ENCODE results near the gene CBLL1. TPM values are rescaled to one million over a fixed set of nuclear protein-coding genes. Genes with fewer than 3 reads are reported as not detected.

CBLL1 gene
- total and polyA plus RNA-seq, 2 of the 4 experiments (the other 2 are of a cell fraction): 15.6 to 19.0 TPM

GRCh38 chr7:107788662-107789061 is 44.7 kb downstream of the CBLL1 start:
- H4K20me1 ChIP-seq (ENCODE audit: insufficient read depth, low read length): no peaks in the 10 kb centered on the region
- intact Hi-C loops (cut with micrococcal nuclease): no loop called here
- H3K4me1 ChIP-seq (ENCODE audit: control insufficient read depth, insufficient read depth, low read length): no peaks in the 10 kb centered on the region
- H4K8ac ChIP-seq (ENCODE audit: low read depth in 2 of 2, low read length in 2 of 2): no peak overlapping the region
- no peak overlapping the region for H3K9ac ChIP-seq (ENCODE audit: low read depth, low read length)
- BruUV-seq (replicated peaks): no TSS peak
- H3K27ac ChIP-seq (ENCODE audit: insufficient read depth, low read length): no peak overlapping the region
- WGBS, 2 experiments (ENCODE audit: extremely low coverage in 2 of 2, insufficient read length in 1 of 2): no CpG with 5 or more reads among the region's 3 CpGs
- no peak overlapping the region for H2BK20ac ChIP-seq (ENCODE audit: low read depth, low read length)
- no peaks in the 10 kb centered on the region; the same call in 1 of the 2 replicates for H3K9me1 ChIP-seq (ENCODE audit: insufficient read depth, low read length)
- dilution Hi-C loops (cut with HindIII; ENCODE audit: low sequenced_read_pairs, unreplicated experiment): no loop called here
- no peak overlapping the region for H3K18ac ChIP-seq (ENCODE audit: low read depth, low read length)
- no peak overlapping the region for H3K14ac ChIP-seq (replicated peaks; ENCODE audit: low read depth, low read length)
- in situ Hi-C loops (cut with MboI; ENCODE audit: low sequenced_read_pairs): no loop called here
- no peaks in the 10 kb centered on the region for H3K79me1 ChIP-seq (ENCODE audit: low read depth in 1 of 2, low read length in 2 of 2)
- no peak overlapping the region for H3K56ac ChIP-seq (ENCODE audit: extremely low read depth, insufficient read depth, low read length)
- no peak overlapping the region for H2AK9ac ChIP-seq (replicated peaks; ENCODE audit: low read depth, low read length, poor library complexity)
- no peak overlapping the region for H3K4me2 ChIP-seq (ENCODE audit: low read depth, low read length)
- ATAC-seq (ENCODE audit: low read depth): no peak
- no peak for TF ChIP-seq ELK1 (IDR thresholded peaks at IDR 0.05; ENCODE audit: borderline replicate concordance, low read depth, low read length)
- no peak for TF ChIP-seq RAD21 (IDR thresholded peaks at IDR 0.05; ENCODE audit: low read length)
- no peak for TF ChIP-seq POLR2A (IDR thresholded peaks at IDR 0.05; ENCODE audit: low read depth, low read length)
- TF ChIP-seq USF2 (IDR thresholded peaks at IDR 0.05; ENCODE audit: low read depth, low read length): no peak
- no peak for TF ChIP-seq MAZ (IDR thresholded peaks at IDR 0.05; ENCODE audit: borderline replicate concordance, low read depth, low read length)
- TF ChIP-seq NFE2L2 (IDR thresholded peaks at IDR 0.05; ENCODE audit: low read depth, low read length): no peak
- no peak for TF ChIP-seq CHD1 (IDR thresholded peaks at IDR 0.05; ENCODE audit: low read depth, low read length)
- TF ChIP-seq BHLHE40 (IDR thresholded peaks at IDR 0.05; ENCODE audit: low read depth, low read length): no peak
- no peak for TF ChIP-seq MXI1 (IDR thresholded peaks at IDR 0.05; ENCODE audit: borderline replicate concordance, low read depth, low read length)
- no peak for TF ChIP-seq RFX5 (IDR thresholded peaks at IDR 0.05; ENCODE audit: low read depth, low read length)
- no peak for TF ChIP-seq SMC3 (IDR thresholded peaks at IDR 0.05; ENCODE audit: low read depth, low read length)
- TF ChIP-seq MAFK (IDR thresholded peaks at IDR 0.05; ENCODE audit: low read depth, low read length): no peak
- TF ChIP-seq CEBPB (IDR thresholded peaks at IDR 0.05; ENCODE audit: low read depth, low read length): no peak
- TF ChIP-seq FOS (IDR thresholded peaks at IDR 0.05; ENCODE audit: low read depth, low read length): no peak
- no peak for TF ChIP-seq RCOR1 (IDR thresholded peaks at IDR 0.05; ENCODE audit: insufficient replicate concordance, low read length)
- H3K4me3 ChIP-seq (ENCODE audit: insufficient read depth, low read depth, low read length): no peak overlapping the region
- ChIA-PET CTCF (interaction anchor here (0.7 to 1.1 kb wide), 3 partner anchors 21 to 525 kb away, joined by 3 to 6 read pairs (median 3); no protein-coding TSS in a partner anchor), POLR2A (ENCODE audit: unreplicated experiment) (no interaction called here)
- no peak overlapping the region for H2BK15ac ChIP-seq (ENCODE audit: low read depth, low read length)
- DNase-seq: no peak
- no peak overlapping the region for H2BK5ac ChIP-seq (ENCODE audit: low read depth, low read length, poor library complexity, severe bottlenecking)
- no peak overlapping the region for H4K5ac ChIP-seq (ENCODE audit: low read depth, low read length)
- no peaks in the 10 kb centered on the region for H3K36me3 ChIP-seq (ENCODE audit: control insufficient read depth, insufficient read depth, low read length)
- no peak overlapping the region for H3K4ac ChIP-seq (ENCODE audit: low read depth, low read length)
- no peak overlapping the region for H2BK120ac ChIP-seq (ENCODE audit: low read depth, low read length)
- no peak overlapping the region for H2AFZ ChIP-seq (replicated peaks; ENCODE audit: low read length, poor library complexity)
- H3K9me3 ChIP-seq (ENCODE audit: control insufficient read depth, insufficient read depth, low read length): no peaks in the 10 kb centered on the region
- H2AK5ac ChIP-seq (ENCODE audit: low read depth, low read length): no peak overlapping the region
- H3K27me3 ChIP-seq (ENCODE audit: control insufficient read depth, insufficient read depth, low read length): peaks cover 32% of the 10 kb centered on the region
- no peak overlapping the region for H3K23ac ChIP-seq (ENCODE audit: low read depth, low read length)
- H4K91ac ChIP-seq (ENCODE audit: insufficient read depth, low read depth, low read length): no peak overlapping the region

Measured in IMR-90 (cell line).